Tibial nerve (tissue), 4 donors: ENCODE measurements around the gene CRHR2.

ENCODE experiments used
- EP300 ChIP-seq, 2 donors: sonication (generic); formaldehyde crosslinking; IDR thresholded peaks; one replicate each; pipeline ENCODE4 v1.6.1; 2017; ENCODE audit warnings: antibody characterized with exemption in 2 of 2, mild to moderate bottlenecking in 1 of 2
- POLR2A ChIP-seq, 2 donors: fragments of 450-650 bp; IDR thresholded peaks; one replicate each; pipeline ENCODE4 v1.6.1; 2017; ENCODE audit warnings: antibody characterized with exemption in 2 of 2, mild to moderate bottlenecking in 2 of 2, moderate library complexity in 2 of 2
- TF ChIP-seq, protein P1 (sequence below), 5 experiments: fragments of 200-600 bp in 3 of 5; fragments of 450-650 bp in 2 of 5; sonication (generic) in 3 of 5; IDR thresholded peaks; one replicate each; pipeline ENCODE4 v1.5.1; 2016 to 2019; ENCODE audit warnings: antibody characterized with exemption in 5 of 5, mild to moderate bottlenecking in 3 of 5, moderate library complexity in 2 of 5

DNA sequence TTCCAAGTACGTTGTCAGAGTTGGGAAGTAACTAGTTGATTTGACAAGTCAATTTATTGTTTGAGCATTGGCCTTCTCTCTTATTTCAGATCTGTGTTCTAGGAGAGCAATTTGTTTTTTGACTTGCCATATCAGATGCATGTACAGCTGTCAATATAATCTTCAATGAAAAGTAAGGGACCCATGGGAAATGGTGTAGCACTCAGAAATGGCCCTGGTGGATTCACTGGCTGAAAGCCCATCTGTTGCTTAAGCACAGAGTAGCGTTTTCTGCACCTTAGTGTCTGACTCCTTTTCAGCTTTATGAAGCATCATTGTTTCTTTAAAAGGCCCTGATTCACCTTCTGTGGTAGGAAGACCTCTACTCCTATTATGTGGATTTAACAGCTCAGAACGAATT is 77.4 kb downstream of the CRHR2 start:
- TF ChIP-seq, protein P1, sequence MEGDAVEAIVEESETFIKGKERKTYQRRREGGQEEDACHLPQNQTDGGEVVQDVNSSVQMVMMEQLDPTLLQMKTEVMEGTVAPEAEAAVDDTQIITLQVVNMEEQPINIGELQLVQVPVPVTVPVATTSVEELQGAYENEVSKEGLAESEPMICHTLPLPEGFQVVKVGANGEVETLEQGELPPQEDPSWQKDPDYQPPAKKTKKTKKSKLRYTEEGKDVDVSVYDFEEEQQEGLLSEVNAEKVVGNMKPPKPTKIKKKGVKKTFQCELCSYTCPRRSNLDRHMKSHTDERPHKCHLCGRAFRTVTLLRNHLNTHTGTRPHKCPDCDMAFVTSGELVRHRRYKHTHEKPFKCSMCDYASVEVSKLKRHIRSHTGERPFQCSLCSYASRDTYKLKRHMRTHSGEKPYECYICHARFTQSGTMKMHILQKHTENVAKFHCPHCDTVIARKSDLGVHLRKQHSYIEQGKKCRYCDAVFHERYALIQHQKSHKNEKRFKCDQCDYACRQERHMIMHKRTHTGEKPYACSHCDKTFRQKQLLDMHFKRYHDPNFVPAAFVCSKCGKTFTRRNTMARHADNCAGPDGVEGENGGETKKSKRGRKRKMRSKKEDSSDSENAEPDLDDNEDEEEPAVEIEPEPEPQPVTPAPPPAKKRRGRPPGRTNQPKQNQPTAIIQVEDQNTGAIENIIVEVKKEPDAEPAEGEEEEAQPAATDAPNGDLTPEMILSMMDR (IDR thresholded peaks at IDR 0.05): no peak
- TF ChIP-seq POLR2A (IDR thresholded peaks at IDR 0.05) (no peak), EP300 (IDR thresholded peaks at IDR 0.05) (no peak)
